Central memory CD8-positive, alpha-beta T cell (primary cell): ENCODE data around the gene NPDC1.
"Not testable (repeated sequence)": the region's sequence is repeated elsewhere in the genome, so short reads cannot be mapped to it uniquely, and the experiment has no call there.

Experiments
- ATAC-seq: fragments of 150-1000 bp; cut with Tn5 transposase; replicated peaks from 2 replicates; pipeline ENCODE4 v1.10.0; 2022; ENCODE audit warnings: mild to moderate bottlenecking, moderate FRiP score, moderate number of reproducible peaks; ENCODE audit not compliant: poor library complexity, severe bottlenecking; ENCODE audit errors: extremely low read depth
- DNase-seq, 2 donors: peaks; one replicate each; pipeline ENCODE4 v3.0.0; 2021; ENCODE audit warnings: low spot score in 2 of 2
- H3K27ac Mint-ChIP-seq: one replicate; pipeline ENCODE4 v1.8.0; 2022; ENCODE audit warnings: low read depth, mild to moderate bottlenecking, moderate library complexity, mixed read lengths
- H3K27me3 Mint-ChIP-seq: one replicate; pipeline ENCODE4 v1.8.0; 2022; ENCODE audit warnings: mixed read lengths
- H3K36me3 Mint-ChIP-seq: one replicate; pipeline ENCODE4 v1.8.0; 2022; ENCODE audit warnings: mild to moderate bottlenecking, moderate library complexity, mixed read lengths; ENCODE audit not compliant: insufficient read depth
- H3K4me1 Mint-ChIP-seq: one replicate; pipeline ENCODE4 v1.8.0; 2022; ENCODE audit warnings: mixed read lengths
- H3K4me3 Mint-ChIP-seq: one replicate; pipeline ENCODE4 v1.8.0; 2022; ENCODE audit warnings: mild to moderate bottlenecking, moderate library complexity, mixed read lengths
- H3K9me3 Mint-ChIP-seq: one replicate; pipeline ENCODE4 v1.8.0; 2022; ENCODE audit warnings: mixed read lengths

The NPDC1 gene

DNA sequence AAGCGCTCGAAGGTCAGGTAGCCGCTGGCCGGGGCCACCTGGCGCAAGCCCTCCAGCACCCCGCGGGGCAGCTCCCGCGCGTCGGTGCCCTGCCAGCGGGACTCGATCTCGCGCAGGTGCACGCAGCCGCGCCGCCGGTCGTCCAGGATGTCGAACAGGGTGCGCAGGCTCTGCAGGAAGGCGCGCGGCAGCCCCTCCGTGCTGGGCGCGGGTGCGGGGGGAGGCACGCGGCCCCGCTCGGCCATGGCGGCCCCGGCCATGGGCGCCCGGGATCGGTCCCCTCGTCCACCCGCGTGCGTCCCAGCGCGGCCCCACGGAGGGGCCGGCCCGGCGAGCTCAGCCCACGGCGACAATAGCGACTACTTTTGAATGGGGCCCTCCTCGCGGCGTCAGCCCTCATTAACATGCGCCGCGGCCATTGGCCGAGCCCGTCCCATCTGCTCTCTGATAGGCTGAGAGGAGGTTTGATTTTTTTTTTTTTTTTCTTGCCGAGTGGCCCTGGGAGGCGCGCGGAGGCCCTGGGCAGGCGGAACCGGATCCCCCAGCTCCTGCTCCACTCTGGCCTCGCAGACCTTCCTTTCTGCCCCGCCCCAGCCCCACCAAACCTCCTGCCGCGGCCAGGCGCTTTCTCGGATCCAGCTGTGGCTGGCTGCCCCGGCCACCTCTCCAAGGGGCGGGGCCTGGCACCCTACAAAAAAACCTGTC, 24.4 kb upstream of the NPDC1 start, which contains the start of gene SAPCD2:
Gene SAPCD2 (minus strand): TSS at position 357 of the 705 bp plus-strand sequence. CDS start 97 bp downstream, at position 260.
- Mint-ChIP-seq H3K27ac (no peak within 1 kb of the TSS), H3K9me3 (no peaks in the 10 kb centered on the region), H3K36me3 (peaks cover 5% of the 10 kb centered on the region), H3K4me3 (peak within 1 kb of the TSS; percentile 82), H3K27me3 (no peaks in the 10 kb centered on the region), H3K4me1 (peaks cover 15% of the 10 kb centered on the region)
- DNase-seq (peak; percentile 67 to 72), ATAC-seq (peak; percentile 93)

DNA sequence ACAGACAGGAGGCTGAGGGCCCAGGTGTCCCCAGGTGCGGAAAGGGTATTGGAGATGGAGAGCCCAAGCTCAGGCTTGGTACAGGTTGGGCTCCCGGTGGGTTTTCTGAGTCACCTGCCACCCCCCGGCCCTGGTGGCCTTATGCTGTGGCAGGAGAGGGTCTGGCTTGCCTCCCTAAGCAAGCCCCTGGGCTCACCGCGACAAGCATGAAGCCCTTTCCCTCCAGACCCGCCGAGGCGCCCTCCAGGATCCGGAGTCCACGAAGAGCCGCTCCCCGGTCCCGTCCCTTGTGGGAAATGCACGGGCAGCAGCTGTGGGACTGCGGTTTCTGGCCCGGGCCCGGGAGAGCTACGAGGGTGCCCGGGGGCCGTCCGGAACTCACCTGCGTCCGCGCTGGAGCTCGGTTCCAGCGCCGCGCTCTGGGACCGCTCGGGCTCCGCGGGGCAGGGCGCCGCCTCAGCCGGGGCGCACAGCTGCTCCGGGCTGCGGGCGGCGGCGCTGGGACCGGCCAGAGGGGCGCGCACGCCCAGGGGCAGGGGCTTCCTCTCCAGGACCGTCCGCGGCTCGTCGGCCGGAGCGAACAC, 23.6 kb upstream of the NPDC1 start:
- H3K4me1 Mint-ChIP-seq: peaks cover 15% of the 10 kb centered on the region
- peaks cover 5% of the 10 kb centered on the region for H3K36me3 Mint-ChIP-seq
- ATAC-seq (no peak), DNase-seq (no peak)
- no peaks in the 10 kb centered on the region for H3K27me3 Mint-ChIP-seq
- H3K9me3 Mint-ChIP-seq: no peaks in the 10 kb centered on the region
- H3K4me3 Mint-ChIP-seq: peak overlapping the region; percentile 58
- H3K27ac Mint-ChIP-seq: no peak overlapping the region

DNA sequence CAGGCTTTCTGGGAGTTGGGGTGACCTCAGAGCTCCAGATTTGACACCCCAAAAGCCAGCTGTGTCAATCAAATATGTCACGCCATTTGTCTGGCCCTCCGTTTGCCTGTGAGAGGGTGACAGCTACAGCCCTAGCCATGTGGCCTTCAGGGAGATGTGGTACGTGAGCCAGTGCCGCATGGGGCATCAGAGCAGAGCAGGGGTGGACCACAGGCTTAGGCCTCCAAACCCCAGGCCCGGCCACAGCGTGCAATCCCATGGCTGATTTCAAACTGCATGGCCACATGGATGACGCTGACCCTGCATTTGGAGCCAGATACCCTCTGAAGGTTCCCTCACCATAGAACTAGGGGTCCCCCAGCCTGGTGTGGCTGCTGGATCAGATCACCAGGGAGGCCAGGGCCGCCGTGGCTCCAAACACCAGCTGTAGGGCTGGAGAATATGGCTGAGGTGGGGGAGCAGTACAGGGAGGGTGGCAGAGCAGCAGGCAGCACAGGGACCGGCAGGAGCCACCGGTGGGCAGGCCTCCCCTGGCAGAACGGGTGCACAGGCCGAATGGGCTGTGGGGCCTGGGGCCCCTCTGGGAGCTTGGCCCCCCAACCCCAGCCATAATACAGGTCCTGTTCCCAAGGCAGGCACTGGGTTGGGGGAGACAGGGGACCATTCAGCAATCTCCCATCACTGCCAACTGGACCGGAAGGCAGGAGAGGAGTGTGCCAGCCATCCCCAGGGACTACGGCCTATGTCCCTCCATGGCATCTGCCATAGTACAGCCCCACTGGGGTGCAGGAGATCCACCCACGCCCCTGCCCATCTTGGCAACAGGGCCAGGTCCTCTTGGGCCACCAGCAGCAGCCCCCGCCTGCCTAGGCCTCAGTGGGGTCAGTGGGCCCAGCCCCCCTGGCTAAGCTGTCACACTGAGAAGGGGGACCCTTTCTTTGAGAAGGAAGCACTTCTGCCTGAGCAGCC, 22.8 kb upstream of the NPDC1 start:
- Mint-ChIP-seq H3K9me3 (no peaks in the 10 kb centered on the region), H3K27me3 (no peaks in the 10 kb centered on the region), H3K27ac (no peak overlapping the region), H3K36me3 (peaks cover 5% of the 10 kb centered on the region), H3K4me1 (peaks cover 15% of the 10 kb centered on the region), H3K4me3 (peak overlapping the region; percentile 58)
- DNase-seq (no peak), ATAC-seq (no peak)

DNA sequence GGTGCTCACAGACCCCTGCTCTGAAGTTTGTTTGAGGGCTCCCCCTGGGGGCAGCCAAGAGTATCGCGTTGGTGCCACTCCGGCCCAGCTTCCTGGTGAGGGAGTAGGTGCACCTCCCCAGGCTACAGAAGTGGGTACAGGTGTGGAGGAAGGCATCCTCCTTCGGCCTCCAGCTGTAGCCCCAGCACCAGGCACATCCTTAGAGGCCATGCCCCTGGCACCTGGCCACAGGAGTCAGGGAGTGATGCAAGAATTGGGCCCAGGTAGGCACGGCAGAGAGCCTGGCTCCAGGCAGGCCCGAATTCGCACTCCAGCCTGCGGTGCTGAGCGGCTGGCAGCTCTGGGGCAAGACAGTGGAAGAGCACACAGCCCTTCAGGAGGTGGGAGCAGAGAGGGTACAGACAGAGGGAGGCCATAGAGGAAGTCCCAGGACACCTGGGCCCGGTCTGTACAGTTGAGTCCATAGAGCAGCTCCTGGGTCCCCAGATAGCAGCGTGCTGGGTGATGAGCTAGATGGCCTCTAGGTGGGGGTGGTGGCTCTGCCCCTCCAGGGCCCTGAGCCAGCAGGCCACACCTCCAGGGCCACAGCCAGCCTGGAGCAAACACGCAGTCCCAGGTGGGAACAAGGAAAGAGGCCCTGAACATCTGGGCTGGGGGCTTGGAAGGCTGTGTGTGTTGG, 22.0 kb upstream of the NPDC1 start:
- Mint-ChIP-seq H3K36me3 (peaks cover 5% of the 10 kb centered on the region), H3K27me3 (no peaks in the 10 kb centered on the region), H3K27ac (no peak overlapping the region), H3K4me3 (peak overlapping the region; percentile 53), H3K4me1 (peaks cover 15% of the 10 kb centered on the region), H3K9me3 (no peaks in the 10 kb centered on the region)
- peak; percentile 52 for ATAC-seq
- peak; percentile 79 to 83 for DNase-seq

DNA sequence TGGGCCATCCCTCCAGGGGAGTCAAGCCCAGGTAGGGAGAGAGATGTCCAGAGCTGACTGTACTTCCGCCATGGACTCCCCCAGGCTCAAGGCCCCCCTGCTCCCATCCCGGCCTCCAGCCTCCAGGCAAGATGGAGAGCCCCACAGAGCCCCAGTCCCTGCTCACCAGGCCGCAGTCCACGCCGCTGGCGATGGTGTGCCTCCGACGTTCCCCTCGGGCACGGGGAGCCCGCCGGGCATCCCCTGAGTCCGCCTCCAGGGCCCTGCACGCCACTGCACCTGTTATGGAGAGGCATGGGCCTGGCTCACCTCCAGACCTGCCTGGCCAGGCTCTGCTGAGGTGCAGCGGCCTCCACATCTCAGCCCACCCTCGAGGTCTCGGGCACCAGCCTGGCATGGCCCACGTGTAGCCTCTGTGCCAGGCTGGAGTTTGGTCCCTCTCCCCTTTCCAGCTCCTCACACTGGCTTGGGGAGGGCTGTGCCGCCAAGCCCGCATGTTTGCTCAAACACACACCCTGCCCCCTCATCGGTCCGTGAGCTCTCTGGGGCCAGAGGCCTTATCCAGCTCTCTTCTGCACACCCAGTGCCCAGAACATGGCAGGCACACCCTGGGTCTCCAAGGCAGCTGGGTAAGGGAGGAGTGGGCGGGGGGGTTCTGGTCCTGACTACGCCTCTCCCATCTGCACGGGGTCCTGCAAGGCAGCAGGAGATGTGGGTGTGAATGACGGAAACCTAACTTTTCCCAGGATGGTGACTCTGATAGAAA, 20.3 kb upstream of the NPDC1 start:
- Mint-ChIP-seq H3K9me3 (no peaks in the 10 kb centered on the region), H3K36me3 (peaks cover 5% of the 10 kb centered on the region), H3K4me3 (no peak overlapping the region), H3K27ac (no peak overlapping the region), H3K27me3 (no peaks in the 10 kb centered on the region), H3K4me1 (peaks cover 14% of the 10 kb centered on the region)
- ATAC-seq (no peak), DNase-seq (no peak)

DNA sequence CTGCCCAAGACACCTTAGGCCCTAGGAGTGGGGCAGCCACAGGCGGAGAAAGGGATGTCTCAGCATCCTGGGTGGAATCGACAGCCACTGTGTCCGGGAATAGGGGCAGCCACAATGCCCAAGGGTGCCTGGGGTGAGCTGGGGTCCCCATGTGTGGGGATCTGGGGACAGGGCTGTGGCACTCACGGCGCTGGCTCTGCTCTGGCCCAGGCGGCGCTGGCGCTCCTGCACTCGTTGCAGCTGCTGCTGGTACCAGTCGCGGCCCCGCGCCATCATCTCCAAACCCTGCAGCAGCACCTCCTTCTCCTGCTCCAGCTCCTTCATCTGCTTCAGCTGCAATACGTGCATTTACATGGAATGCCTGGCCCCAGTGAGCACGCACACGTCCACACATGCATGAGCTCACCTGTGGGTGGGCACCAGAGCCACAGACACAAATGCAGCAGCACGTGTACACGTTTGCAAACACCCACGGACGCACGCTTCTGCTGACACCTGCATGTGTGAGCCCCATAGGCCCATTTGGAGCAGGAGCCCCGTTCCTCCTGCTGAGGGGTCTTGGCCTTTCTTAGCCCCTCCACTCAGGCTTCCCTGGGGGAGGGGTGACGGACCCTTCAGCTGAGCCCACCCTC, 19.5 kb upstream of the NPDC1 start:
- ATAC-seq: no peak
- H3K36me3 Mint-ChIP-seq: peaks cover 1% of the 10 kb centered on the region
- no peak overlapping the region for H3K27ac Mint-ChIP-seq
- no peak overlapping the region for H3K4me3 Mint-ChIP-seq
- peaks cover 6% of the 10 kb centered on the region for H3K4me1 Mint-ChIP-seq
- H3K9me3 Mint-ChIP-seq: no peaks in the 10 kb centered on the region
- no peak for DNase-seq
- no peaks in the 10 kb centered on the region for H3K27me3 Mint-ChIP-seq

DNA sequence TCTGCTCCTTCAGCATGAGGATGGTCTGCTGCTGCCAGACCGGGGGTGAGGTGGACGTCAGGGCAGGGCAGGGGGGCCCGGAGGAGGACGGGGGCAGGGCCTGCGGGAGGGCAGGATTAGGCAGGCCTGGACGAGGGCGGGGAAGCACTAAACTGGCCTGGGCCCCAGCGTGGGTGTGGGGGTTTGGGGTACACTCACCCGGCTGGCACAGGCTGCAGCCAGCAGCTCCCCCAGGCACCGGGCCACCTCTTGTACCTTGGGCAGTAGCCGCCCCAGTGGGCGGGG, 18.8 kb upstream of the NPDC1 start:
- no peaks in the 10 kb centered on the region for H3K36me3 Mint-ChIP-seq
- ATAC-seq: no peak
- H3K4me3 Mint-ChIP-seq: no peak overlapping the region
- H3K27me3 Mint-ChIP-seq: no peaks in the 10 kb centered on the region
- no peak overlapping the region for H3K27ac Mint-ChIP-seq
- DNase-seq: no peak
- H3K4me1 Mint-ChIP-seq: peaks cover 6% of the 10 kb centered on the region
- no peaks in the 10 kb centered on the region for H3K9me3 Mint-ChIP-seq

DNA sequence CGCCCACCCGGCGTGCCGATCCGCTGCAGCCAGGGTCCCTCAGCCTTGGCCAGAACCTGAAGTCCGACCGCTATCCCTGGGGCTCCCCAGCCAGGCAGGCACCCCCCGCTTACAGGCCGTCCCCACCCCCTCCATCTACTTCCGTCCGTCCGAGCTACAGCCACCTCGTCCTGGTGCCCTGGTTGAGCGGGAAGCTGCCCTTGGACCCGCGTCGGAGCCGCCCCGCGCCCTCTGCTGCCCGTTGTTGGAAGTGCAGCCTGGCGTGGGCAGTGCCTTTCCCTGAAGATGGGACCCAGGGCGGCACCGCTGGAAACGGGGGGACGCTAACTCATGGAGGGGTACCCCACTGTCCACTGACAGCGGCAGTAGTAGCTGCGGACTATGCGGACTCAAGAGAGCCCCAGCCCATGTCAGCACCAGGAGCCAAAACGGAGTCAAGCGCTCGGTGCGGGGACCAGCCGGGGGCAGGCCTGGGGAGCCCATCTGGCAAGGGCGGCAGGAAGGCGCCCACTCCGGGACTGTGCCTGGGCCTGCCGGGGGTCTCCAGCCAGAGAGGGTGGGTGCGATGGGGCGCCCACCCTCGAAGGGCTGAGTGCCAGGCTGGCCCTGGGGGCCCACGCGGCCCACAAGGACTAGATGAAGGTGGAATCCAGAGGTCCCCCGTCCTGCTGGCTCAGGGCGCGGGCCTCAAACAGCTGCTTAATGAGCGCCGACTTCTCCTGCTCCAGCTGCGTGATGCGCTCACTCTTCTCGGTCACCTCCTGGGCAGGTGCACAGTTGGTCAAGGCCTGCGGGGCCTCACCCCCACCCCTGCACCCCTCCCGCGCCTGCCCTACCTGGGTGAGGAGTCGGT, 18.3 kb upstream of the NPDC1 start:
- H3K36me3 Mint-ChIP-seq: no peaks in the 10 kb centered on the region
- no peaks in the 10 kb centered on the region for H3K9me3 Mint-ChIP-seq
- no peak overlapping the region for H3K4me3 Mint-ChIP-seq
- H3K27ac Mint-ChIP-seq: no peak overlapping the region
- no peaks in the 10 kb centered on the region for H3K27me3 Mint-ChIP-seq
- peaks cover 6% of the 10 kb centered on the region for H3K4me1 Mint-ChIP-seq
- no peak for ATAC-seq
- DNase-seq: no peak

DNA sequence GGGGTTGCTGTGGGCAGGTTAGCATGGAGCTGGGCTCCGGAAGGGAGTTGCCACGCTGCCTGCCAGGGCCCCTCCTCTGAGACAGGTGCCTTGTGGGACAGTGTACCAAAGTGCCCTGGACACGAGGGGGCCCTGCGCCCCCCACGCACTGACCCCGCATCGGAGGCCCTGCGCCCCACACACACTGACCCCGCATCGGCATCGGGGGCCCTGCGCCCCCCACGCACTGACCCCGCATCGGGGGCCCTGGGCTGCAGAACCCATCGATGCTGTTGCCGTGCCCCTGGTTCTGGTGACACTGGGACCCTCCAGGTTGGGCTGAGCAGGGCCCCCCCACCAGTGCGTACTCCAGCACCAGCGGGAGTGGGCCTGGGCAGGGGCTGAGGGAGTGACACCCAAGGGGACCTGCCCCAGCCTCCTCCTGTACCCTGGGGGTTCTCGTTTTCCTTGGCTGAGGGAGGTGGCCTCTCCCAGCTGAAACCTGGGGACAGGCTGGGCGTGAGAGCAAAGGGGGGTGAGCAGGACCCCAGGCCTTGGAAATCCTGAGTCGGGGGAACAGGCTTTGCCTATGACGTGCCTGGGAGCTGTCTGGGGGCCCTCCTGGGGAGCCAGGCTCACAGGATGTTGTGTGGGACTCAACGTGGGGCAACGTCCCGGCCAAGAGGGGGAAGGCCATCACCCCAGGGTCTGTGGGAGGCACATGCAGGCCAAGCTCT, 17.5 kb upstream of the NPDC1 start:
- H3K27me3 Mint-ChIP-seq: no peaks in the 10 kb centered on the region
- no peak overlapping the region for H3K4me3 Mint-ChIP-seq
- no peak overlapping the region for H3K27ac Mint-ChIP-seq
- no peaks in the 10 kb centered on the region for H3K9me3 Mint-ChIP-seq
- H3K36me3 Mint-ChIP-seq: no peaks in the 10 kb centered on the region
- ATAC-seq (no peak), DNase-seq (no peak)
- H3K4me1 Mint-ChIP-seq: peaks cover 6% of the 10 kb centered on the region

DNA sequence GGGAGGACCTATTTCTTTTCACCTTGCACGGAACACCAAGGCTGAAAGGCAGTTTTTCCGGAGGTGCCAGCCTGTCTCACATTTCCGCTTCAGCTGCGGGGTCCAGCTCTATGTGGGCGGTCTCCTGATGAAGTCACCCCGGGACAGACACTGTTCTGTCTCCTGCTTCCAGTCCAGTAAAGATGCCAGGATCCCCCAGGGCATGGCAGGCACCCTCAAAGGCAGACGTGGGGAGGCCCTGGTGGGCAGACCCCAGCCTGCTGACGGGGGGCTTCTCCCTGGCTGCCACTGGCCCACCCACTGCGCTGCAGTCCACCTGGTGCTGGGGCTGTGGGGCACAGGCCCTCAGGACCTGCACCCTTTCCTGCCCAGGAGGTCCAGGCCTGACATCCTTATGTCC, 16.8 kb upstream of the NPDC1 start:
- H3K27ac Mint-ChIP-seq, H3K27me3 Mint-ChIP-seq, H3K4me3 Mint-ChIP-seq, H3K4me1 Mint-ChIP-seq, DNase-seq, H3K9me3 Mint-ChIP-seq, ATAC-seq, H3K36me3 Mint-ChIP-seq: not testable (repeated sequence)
